Left renal pelvis (tissue), 4 donors: ENCODE measurements around the gene TMEM179. TPM values are rescaled to one million over a fixed set of nuclear protein-coding genes. Genes with fewer than 3 reads are reported as not detected.
"Not testable (repeated sequence)": the region's sequence is repeated elsewhere in the genome, so short reads cannot be mapped to it uniquely, and the experiment has no call there.

Source experiments
- DNase-seq, 4 donors: peaks; one replicate each; pipeline ENCODE4 v3.0.0-alpha.2; 2013; ENCODE audit warnings: low read depth in 4 of 4, low spot score in 3 of 4
- polyA plus RNA-seq, 4 donors: library from polyadenylated mRNA; unstranded; fragments of 120-200 nt; gene quantifications; one replicate each; pipeline ENCODE4 v1.2.1, GENCODE V29; 2013; ENCODE audit not compliant: insufficient read length in 4 of 4

The TMEM179 gene
- polyA plus RNA-seq, 4 donors, result 0.67 to 1.9 (median 1.7) TPM

DNA sequence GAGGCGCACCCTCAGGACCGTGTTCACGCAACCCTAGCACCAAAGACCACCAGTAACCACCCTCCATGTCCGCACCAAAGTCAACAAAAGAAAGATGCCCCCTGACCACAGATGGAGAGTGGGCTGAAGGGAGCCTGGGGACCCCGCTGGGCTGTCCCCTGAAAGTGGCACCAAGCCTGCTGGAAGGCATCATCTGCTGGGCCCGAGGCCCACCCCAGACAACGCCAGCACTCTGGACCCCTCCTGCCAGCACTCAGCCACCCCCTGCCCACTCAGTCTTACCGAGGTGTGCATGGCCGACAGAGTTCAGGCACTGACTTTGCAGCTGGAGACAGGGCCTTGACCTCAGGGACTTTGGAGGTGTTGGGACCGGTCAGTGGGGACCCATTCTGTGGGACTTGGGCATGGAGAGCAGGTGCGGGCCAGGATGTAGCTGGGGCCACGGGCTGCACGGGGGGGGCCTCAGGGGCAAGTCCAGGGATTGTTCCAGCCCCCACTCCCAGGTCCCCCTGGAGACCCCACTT, 34.4 kb upstream of the TMEM179 start:
- DNase-seq, result no peak

DNA sequence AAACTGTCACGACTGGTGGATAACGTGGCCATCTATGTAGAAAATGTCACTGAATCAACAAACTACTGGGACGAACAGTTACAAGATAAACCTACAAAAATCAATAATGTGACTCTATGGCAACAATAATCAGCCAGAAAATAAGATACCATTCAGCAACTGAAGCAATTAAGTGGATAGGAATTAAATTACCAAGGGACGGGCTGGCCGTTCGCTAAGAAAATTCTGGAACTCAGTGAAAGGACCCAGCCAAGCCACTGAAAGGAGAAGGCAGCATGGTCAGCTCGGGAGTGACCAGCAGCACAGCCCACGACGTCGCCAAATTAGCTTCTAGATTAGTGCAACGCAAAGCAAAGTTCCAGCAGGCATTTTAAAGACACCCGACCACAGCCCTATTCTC, 33.6 kb upstream of the TMEM179 start:
- DNase-seq, result no peak

DNA sequence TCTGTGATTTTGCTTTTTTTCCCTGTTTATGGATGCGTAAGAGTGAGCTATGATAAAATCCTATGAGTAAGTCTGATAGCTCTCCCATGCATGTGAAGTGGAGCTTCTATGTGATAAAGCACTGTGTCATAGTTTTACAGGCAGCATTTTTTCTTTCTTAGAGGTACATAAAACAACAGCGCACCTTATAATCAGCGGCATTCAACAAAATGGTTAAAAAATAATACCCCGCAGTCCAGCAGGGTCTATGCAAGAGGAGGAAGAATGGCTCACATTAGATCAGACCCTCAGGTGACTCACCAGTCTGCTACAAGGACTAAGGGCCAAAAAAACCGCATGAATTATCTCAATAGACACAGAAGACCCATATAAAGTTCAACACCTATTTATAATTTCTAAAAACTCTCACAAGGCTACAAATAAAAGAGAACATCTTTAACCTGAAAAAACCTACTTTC, 33.0 kb upstream of the TMEM179 start:
- DNase-seq, result no peak

DNA sequence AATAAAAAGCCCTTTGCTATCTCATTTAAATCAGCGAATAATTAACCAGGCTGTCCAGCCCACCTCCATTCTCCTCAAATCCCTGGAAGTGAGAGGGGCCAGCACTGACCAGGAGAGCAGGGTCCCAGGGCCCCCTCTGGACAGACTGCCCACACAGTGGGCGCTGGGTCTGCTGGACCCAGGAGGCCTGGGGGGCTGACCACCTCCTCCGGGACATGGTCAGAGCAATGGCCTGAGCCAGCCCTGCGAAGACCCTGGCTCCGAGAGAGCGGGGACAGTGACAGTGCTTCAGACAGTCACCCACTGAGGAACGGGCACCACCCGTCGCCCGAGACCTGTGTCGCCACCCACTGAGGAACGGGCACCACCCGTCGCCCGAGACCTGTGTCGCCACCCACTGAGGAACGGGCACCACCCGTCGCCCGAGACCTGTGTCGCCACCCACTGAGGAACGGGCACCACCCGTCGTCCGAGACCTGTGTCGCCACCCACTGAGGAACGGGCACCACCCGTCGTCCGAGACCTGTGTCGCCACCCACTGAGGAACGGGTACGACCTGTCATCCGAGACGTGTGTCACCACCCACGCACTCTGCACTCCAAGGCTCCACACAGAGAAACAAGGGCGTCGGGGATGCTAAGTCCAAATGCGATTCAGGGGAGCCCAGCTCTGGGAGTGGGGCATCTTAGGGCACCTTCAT, 32.4 kb upstream of the TMEM179 start:
- DNase-seq, result not testable (repeated sequence)

DNA sequence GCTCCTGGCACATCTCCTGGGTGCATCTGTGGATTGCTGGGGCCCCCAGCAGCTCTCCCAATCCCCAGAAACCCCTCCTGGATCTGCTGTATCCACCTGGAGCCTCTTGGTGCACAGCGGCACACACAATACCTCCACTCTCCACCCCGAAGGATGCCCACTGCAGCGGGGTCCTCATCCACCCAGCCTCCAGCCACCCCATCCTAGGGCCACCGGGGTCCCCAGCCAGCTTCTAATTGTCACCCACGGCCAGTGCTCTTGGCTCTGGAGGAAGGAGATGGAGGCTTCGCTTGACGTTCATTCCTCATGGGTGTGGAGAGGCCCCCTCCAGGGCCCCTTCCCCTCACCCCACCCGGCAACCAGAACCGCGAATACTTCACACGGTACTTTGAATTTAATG, 31.6 kb upstream of the TMEM179 start:
- no peak for DNase-seq

DNA sequence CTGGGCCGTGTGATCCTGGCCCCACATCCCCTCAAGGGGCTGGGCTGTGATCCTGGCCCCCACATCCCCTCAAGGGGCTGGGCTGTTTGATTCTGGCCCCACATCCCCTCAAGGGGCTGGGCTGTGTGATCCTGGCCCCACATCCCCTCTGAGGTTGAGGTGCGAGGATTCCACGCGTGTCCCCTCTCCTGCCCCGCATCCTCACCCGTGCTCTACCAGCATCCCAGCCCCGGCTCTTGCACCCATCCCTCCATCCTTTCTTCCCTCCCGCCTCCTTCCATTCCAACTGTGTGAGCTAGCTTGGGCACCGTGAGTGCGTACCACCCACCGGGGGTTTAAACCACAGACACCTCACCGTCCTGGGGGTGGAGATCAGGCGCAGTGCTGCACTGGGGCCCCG, 31.1 kb upstream of the TMEM179 start:
- no peak for DNase-seq

DNA sequence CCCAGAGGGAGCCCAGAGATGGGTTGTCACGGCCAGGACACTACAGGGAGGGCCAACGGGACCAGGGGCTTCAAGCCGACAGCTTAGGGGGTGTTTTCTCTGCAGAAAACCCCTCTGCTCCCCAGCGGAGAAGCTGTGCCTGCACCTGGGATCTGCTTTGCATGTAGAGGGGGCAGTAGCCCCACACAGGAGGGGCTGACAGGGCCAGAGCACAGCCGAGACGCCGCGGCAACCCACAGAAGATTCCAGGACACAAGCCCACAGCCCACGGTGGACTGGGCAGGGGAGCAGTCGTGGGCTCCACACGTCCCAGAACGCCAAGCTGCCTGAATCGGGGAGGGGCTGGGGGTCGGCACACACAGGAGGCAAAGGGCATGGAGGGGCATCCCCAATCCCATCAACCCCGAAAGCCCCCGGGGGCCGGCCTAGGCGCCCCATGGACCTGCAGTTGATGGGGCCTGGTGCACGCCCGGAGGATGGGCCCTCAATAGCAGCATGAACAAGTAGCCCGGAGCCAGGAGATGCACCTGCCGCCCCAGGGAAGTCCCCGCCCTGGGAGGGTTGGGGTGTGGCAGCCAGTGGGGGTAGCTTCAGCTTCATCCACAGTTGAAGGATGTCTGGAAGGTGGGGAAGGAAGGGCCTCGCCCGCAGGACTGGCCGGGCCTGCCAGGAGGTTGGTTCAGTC, 30.5 kb upstream of the TMEM179 start:
- no peak for DNase-seq

DNA sequence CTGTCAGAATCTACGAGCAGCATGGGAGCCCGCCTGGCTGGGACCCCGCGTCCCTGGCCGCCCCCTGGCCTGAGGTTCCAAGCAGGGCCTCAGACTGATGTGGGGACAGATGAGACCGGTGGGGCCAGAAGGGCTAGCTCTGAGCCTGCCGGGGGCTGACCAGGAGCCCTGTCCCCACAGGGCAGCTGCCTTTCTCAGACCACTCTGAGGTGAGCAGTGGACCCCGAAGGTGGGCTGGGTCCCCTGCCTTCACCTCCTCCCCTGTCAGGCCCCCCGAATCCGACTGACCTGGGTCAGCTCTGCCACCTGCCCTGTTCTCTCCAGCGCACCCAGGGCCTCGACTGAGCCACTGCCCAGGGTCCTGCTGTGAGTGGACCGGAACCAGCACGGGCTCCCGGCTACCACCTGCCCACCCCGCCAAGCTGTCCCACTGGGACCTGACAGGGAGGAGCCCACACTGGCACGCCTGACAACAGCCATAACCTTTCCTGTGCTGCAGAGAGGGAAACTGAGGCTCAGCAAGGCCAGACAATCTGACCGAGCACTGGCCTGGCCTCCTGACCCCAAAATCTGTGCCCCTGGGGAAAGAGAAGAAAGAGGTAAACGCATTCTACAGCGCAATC, 29.7 kb upstream of the TMEM179 start:
- no peak for DNase-seq

DNA sequence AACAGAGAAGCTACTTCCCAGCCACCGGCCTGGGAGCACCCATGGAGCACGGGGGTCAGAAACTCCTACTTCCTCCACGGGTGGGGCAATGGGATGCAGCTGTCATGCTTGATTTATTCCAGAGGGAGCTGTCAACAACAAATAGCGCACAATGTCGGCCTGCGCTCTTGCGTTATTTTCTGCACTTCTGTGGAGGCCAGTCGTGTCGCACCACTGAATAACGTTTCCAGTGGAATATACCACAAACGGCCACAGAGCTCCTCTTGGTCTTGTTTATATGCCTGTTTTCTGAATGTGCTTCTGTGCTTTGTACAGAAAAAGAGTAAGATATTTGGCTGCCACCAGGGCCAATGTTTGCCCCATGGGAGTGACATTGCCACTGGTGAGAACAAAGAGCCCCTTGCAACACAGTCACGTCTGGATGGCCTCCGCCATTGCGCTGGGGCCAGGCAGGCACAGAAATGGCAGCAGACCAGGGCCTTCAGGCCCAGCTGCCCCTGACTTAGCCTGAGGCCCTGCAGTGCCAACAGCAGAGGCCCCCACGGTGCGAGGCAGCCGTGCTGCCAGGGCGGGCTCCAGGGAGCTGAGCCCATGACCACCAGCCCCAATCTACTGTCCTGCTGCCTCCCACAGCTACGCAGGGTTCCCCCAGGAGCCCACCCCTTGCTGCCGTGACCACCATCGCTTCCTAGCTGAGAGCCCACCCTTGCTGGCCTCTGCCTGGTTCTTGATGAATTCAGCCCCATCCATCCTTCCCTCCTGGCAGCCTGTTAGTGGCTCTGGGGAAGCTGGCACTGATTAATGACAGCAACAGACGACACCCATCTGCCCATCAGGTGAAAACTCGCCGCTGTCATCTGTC, 28.9 kb upstream of the TMEM179 start:
- DNase-seq, result no peak

DNA sequence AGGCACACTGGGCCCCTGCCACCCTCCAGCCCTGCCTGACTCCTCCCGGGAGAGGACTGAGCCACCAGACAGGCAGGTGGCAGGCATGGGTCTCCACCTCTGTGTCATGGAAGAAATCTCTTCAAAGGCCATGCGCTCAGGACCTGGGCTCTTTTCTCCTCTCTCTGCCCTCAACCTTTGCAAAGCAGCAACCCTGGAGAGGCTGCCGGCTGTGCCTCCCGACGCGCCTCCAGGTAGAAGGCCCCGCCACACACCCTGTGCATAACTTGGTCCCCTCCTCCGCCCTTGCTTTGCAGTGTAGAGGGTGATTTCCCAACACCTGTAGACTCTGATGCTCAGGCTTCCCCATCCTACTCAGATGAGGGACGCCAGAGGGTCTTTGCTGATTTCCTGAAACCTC, 28.2 kb upstream of the TMEM179 start:
- DNase-seq, result no peak

DNA sequence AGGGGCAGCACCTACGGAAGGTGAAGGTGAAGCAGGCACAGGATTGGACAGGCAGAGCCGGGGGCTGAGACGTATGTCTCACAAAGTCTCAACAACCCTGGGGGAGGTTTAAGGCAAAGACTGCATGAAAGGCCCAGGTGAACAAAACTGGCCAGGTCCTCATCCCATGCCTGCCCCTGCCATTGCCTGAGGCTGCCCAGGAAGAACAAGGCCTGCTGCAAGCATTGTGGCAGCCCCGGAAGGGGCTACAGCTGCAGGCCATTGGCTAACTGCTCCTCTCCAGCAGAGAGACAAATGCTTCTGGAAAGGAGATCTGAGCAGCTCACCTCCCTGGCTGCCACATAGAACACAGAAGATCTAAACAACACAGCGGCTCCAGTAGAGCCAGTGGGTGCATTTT, 20.4 kb upstream of the TMEM179 start:
- DNase-seq, result no peak

DNA sequence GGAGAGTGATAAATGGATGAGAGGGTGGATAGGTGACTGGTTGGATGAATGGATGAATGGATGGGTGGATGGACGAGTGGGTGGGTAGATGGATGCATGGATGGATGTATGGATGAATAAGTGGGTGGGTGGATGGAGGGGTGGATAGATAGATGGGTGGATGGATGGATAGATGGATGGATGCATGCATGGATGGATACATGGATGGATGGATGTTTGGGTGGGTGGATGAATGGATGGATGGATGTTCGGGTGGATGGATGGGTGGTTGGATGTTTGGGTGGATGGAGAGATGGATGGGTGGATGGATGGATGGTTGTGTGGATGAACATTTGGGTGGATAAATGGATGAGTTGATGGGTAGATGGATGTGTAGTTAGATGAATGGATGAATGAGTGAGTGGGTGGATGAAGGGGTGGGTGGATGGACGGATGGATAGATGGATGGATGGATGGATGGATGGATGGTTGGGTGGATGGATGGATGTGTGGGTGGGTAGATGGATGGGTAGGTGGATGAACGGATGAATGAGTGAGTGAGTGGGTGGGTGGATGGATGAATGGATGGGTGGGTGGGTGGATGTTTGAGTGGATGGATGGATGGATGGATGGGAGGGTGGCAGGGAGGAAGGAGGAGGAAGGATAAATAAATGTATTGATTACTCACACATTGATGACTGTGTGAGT, 9.7 kb upstream of the TMEM179 start:
- no peak for DNase-seq

DNA sequence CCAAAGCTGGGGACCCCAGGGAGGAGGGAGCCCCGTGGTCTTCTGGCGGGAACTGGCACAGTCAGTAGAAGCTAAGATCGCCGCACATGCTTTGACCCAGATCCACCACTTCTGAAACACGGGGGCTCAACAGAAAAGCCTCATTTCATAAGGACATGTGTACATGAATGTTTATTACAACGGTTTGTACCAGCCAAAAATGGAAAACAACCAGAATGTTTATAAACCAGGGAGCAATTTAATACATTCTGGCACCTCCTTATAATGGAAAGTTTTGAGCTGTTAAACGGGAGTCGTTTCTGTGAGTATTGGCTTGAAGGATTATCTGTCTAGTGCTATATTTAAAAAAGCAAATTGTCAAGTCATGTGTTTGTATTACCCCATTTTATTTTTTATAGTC, 7.3 kb upstream of the TMEM179 start:
- no peak for DNase-seq

DNA sequence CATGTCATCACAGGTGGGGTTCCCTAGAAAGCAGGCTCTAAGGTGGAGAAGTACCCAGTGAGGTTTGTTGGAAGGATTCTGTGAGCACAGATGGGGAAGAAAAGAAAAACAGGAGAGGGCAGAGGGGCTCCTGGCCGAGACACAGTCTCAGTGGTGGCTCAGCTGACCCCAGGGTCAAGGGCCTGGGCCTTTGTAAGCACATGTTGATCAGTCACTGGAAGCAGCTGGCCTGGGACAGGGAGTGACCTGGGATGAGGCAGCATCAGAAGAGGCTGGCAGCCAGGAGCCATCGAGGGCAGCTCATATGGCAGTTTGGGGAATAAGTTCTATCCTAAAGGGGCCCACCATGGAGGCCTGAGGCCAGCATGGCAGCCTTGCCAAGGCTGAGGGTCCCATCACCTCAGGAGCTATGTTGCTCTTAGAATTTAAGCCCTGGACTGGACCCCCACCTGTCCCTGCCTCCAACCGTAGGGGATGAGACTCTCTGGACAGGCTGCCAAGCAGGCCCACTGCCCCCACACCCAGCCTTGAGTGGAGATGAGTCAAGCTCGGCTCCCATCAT, 6.3 kb upstream of the TMEM179 start:
- DNase-seq, result no peak

DNA sequence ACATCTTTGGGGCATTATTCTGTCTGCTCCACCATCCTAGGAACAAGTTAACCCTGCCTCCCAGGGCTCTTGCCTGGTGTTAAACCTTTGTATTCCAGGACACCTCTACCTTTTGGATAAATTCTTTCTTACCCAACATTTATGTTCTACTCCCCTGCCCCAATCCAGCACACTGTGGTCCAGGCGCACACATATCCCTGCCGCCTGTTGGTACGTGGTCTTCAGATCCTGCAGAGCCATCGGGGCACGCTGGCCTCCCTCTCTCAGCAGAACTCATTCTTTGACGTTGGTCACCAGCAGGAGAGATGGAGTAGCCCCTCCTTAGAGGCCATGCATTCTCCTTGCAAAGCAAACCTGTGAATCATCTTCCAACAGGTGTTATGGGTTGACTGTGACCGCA, 5.1 kb upstream of the TMEM179 start:
- no peak for DNase-seq

DNA sequence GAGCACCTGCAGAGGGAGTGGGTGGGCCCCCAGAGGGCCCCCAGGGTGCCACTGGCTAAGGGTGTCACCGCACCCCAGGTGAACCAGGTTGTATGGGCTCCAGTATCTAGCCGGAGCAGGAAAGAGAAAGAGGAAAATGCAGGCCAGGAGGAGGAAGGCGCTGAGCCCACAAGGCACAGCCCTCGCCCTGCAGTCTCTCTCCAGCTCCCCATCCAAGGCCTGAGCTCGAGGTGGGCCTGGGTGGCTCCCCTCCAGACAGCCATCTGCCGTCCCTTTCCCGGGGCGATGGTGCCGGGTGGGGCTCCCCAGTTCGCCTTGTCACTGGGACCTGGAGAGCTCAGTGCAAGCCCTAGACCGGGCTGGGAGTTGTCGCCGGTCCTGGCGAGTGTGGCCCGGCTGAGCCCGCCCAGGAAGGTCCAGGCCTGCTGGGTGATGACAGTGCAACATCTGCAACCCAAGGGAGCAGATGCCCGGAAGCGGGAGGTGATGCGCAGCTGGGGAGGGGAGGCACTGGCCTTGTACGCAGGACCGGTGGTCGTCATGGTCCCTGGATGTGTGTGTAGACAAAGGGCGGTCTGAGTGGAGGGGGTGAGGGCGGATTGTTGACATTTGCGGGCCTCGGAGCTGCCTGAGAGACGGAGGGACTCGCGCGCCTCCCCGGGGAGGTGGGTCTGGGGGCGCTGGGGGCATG, 716 bp downstream of the TMEM179 start:
- no peak for DNase-seq

DNA sequence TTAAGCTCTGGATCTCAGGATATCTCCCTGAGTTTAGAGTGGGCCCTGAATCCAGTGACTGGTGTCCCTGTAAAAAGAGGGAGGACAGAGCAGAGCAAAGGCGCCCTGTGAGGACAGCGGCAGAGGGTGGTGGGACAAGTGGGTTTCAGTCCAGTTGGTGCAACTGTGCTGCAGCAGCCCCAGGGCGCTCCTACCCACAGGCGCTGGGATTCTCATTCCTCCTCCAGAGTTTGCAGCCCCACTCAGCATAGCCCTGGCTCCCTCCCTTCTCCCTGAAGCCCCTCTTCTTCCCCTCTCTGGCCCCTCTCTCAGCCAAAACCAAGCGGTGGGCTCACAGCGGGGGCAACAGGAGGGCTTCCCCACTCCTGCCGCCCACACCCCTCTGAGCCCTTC, 1.6 kb downstream of the TMEM179 start:
- no peak for DNase-seq

DNA sequence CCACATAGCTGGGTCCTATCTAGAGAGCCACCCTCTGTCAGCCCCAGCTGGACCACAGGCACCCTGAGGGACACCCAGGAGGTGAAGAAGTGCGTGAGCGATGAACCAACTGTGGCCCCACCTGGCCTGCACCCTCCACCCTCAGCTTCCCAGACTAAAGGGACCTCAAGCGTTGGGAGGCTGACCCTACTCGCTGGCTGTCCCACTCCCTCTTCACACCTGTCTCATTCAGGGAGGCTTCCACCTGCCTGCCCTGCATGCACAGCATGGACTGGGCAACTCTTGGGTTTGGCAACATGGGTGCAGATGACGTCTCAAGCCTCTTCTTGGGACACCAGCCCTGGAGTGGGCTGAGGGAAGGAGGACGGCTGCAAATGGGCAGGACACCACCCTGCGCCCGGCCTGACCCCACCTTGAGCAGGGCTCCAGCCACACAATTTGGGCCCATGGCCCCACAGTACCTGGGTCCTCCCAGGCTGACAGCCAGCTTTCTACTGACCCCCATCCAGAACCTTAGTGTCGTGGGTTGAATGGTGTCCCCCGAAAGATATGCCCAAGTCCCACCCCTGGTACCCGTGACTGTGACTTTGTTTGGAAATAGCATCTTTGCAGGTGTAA, 2.1 kb downstream of the TMEM179 start:
- no peak for DNase-seq

DNA sequence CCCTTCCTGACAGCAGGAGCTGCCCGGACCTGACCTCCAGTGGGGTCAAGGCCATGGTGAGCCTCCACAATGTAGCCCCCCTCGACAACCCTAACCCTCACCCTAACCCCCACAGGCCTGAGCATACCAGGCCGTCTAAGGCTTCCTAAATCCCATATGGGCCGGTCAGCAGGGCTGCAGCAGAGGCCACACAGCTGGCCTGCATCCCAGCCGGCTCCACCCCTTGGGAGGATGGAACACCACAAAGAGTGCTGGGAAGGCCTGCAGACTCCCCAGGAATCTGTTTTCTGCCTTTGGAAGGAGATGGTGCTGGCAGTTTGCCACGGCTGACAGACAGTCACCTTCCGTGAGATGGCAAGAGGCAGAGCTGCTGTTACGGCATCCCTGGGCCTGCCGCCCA, 2.8 kb downstream of the TMEM179 start:
- no peak for DNase-seq
